GM12878 (cell line): Measurements from ENCODE around the gene MSH5. TPM values are rescaled to one million over a fixed set of nuclear protein-coding genes. Genes with fewer than 3 reads are reported as not detected.

Source experiments
- ATAC-seq: fragments of 200-7000 bp; cut with Tn5 transposase; 3 replicates; pipeline ENCODE4 v1.9.1; 2020; ENCODE audit warnings: mild to moderate bottlenecking, moderate library complexity
- BruUV-seq: library from RNA; stranded (reverse); fragments of 400-500 nt; replicated peaks from 2 replicates; lab custom pipeline; 2021; lab: Mats Ljungman, UMichigan
- CTCF ChIA-PET: fragments of 300-600 bp; sonication (Branson Sonifier 250); formaldehyde crosslinking; extraction: SDS; loops from one replicate; lab custom pipeline; 2021; ENCODE audit warnings: inconsistent platforms; lab: Yijun Ruan, JAX
- POLR2A ChIA-PET: fragments of 350-600 bp; formaldehyde crosslinking; extraction: SDS; loops from one replicate; lab custom pipeline; 2021; ENCODE audit warnings: inconsistent platforms; lab: Charles Lee
- RAD21 ChIA-PET: fragments of 300-600 bp; sonication (Branson Sonifier 250); formaldehyde crosslinking; loops from one replicate; lab custom pipeline; 2023; ENCODE audit warnings: antibody characterized with exemption; ENCODE audit not compliant: unreplicated experiment; lab: Charles Lee
- SMC1A ChIA-PET: fragments of 300-600 bp; sonication (Branson Sonifier 250); formaldehyde crosslinking; loops from one replicate; lab custom pipeline; 2023; ENCODE audit not compliant: unreplicated experiment, uncharacterized antibody; lab: Charles Lee
- DNase-seq: peaks from one replicate; pipeline ENCODE4 v3.0.0-alpha.2; 2011; ENCODE audit warnings: low read depth, low spot score
- FAIRE-seq: peaks from 3 replicates; lab custom pipeline; 2011; peaks lifted over from hg19 to GRCh38; lab: Jason Lieb, UNC
- H2AFZ ChIP-seq: 2 replicates; pipeline ENCODE4 v1.6.0; 2011; ENCODE audit warnings: low read depth, low read length, control low read depth; ENCODE audit not compliant: control insufficient read depth
- H3K27ac ChIP-seq: 2 replicates; pipeline ENCODE4 v1.5.1; 2011; ENCODE audit warnings: control low read depth; ENCODE audit not compliant: control insufficient read depth, insufficient read depth
- H3K27me3 ChIP-seq, 2 experiments: replicated peaks in 1 of 2; 2 replicates each; pipeline versions ENCODE4 v1.6.0 to v1.6.1; 2011; ENCODE audit warnings: low read length in 1 of 2; ENCODE audit not compliant: control insufficient read depth in 2 of 2, insufficient read depth in 2 of 2
- H3K36me3 ChIP-seq, 2 experiments: 2 replicates each; pipeline ENCODE4 v1.5.1; 2011; ENCODE audit warnings: low read length in 1 of 2; ENCODE audit not compliant: control insufficient read depth in 2 of 2, insufficient read depth in 2 of 2
- H3K4me1 ChIP-seq: 2 replicates; pipeline ENCODE4 v1.6.1; 2011; ENCODE audit warnings: mild to moderate bottlenecking, low read length, moderate library complexity, mixed read lengths; ENCODE audit not compliant: control insufficient read depth, insufficient read depth
- H3K4me2 ChIP-seq: 2 replicates; pipeline ENCODE4 v1.6.0; 2011; ENCODE audit warnings: control low read depth; ENCODE audit not compliant: control insufficient read depth, insufficient read depth
- H3K4me3 ChIP-seq: fragments of 200-600 bp; sonication (generic); 2 replicates; pipeline ENCODE4 v1.5.1; 2016
- H3K79me2 ChIP-seq: 2 replicates; pipeline ENCODE4 v1.6.0; 2011; ENCODE audit warnings: low read length; ENCODE audit not compliant: control insufficient read depth, insufficient read depth
- H3K9ac ChIP-seq: 2 replicates; pipeline ENCODE4 v1.8.0; 2011; ENCODE audit warnings: low read length, control low read depth, mixed read lengths; ENCODE audit not compliant: control insufficient read depth, insufficient read depth
- H3K9me3 ChIP-seq: replicated peaks from 3 replicates; pipeline ENCODE4 v1.5.1; 2011; ENCODE audit warnings: mild to moderate bottlenecking, low read length; ENCODE audit not compliant: control insufficient read depth, insufficient read depth
- H4K20me1 ChIP-seq: 2 replicates; pipeline ENCODE4 v1.6.0; 2011; ENCODE audit not compliant: control insufficient read depth, insufficient read depth
- CREB1 ChIP-seq: IDR thresholded peaks from 2 replicates; pipeline ENCODE4 v1.6.1; 2012; ENCODE audit warnings: low read depth, mild to moderate bottlenecking, inconsistent platforms
- E2F4 ChIP-seq: IDR thresholded peaks from 2 replicates; pipeline ENCODE4 v1.6.1; 2012; ENCODE audit warnings: low read depth, low read length, improper control_type of control experiment
- MTA2 ChIP-seq: fragments of 450-650 bp; IDR thresholded peaks from 2 replicates; pipeline ENCODE4 v1.6.1; 2016; ENCODE audit warnings: low read depth, mild to moderate bottlenecking, moderate library complexity
- MYB ChIP-seq: fragments of 150-350 bp; IDR thresholded peaks from 2 replicates; pipeline ENCODE4 v1.6.1; 2014; ENCODE audit warnings: mild to moderate bottlenecking, low read depth, low read length, borderline replicate concordance
- NFIC ChIP-seq: IDR thresholded peaks from 2 replicates; pipeline ENCODE4 v1.6.1; 2012; ENCODE audit warnings: low read depth, mild to moderate bottlenecking, inconsistent platforms, low read length, moderate library complexity
- NFXL1 ChIP-seq: fragments of 450-650 bp; IDR thresholded peaks from 2 replicates; pipeline ENCODE4 v1.6.1; 2017; ENCODE audit warnings: antibody characterized with exemption, mild to moderate bottlenecking, borderline replicate concordance
- NR2F1 ChIP-seq: fragments of 450-650 bp; conservative IDR thresholded peaks from 2 replicates; pipeline ENCODE4 v1.6.1; 2017; ENCODE audit warnings: mild to moderate bottlenecking
- NRF1 ChIP-seq: conservative IDR thresholded peaks from 2 replicates; pipeline ENCODE4 v1.6.1; 2011; ENCODE audit warnings: mild to moderate bottlenecking, low read depth, low read length, improper control_type of control experiment
- PAX8 ChIP-seq: fragments of 450-650 bp; IDR thresholded peaks from 2 replicates; pipeline ENCODE4 v1.6.1; 2017; ENCODE audit warnings: mild to moderate bottlenecking, moderate library complexity
- POLR2A ChIP-seq: IDR thresholded peaks from 2 replicates; pipeline ENCODE4 v1.6.1; 2011; ENCODE audit warnings: low read depth, mild to moderate bottlenecking, low read length
- POLR2AphosphoS5 ChIP-seq: IDR thresholded peaks from 2 replicates; pipeline ENCODE4 v1.6.1; 2011; ENCODE audit warnings: mild to moderate bottlenecking, low read length, inconsistent platforms
- REST ChIP-seq: IDR thresholded peaks from 2 replicates; pipeline ENCODE4 v1.6.1; 2012; ENCODE audit warnings: mild to moderate bottlenecking, low read depth, low read length
- YBX1 ChIP-seq: fragments of 450-650 bp; IDR thresholded peaks from 2 replicates; pipeline ENCODE4 v1.6.1; 2016; ENCODE audit warnings: antibody characterized with exemption
- ZBED1 ChIP-seq: IDR thresholded peaks from 2 replicates; pipeline ENCODE4 v1.6.1; 2016; ENCODE audit warnings: borderline replicate concordance
- WGBS: methylation state at CpG from one replicate; pipeline ENCODE4 v1.1.6; 2016; ENCODE audit warnings: low lambda C conversion rate; ENCODE audit not compliant: insufficient replicate concordance, insufficient coverage; ENCODE audit errors: missing lambda C conversion rate; 5-methylcytosine and 5-hydroxymethylcytosine counted together
- in situ Hi-C: fragments of 300-500 bp; cut with MboI; formaldehyde crosslinking; loops from 9 replicates; pipeline ENCODE4 v1.14.3; 2018; ENCODE audit warnings: mixed read lengths
- intact Hi-C: fragments of 100-400 bp; cut with micrococcal nuclease; formaldehyde crosslinking; loops from one replicate; pipeline ENCODE4 v1.14.2; 2022; ENCODE audit not compliant: unreplicated experiment
- polyA plus RNA-seq, 11 experiments: library from polyadenylated mRNA; depleted of rRNA in 4 of 11; unstranded in 6 of 11; stranded (reverse) in 5 of 11; fragments of >200 nt; fragmentation: Nextera tagmentation in 4 of 11; fragmentation: Illumina TruSeq in 1 of 11; extraction: Ambion mirVana in 4 of 11; extraction: Trizol in 1 of 11; gene quantifications; 1 replicate in 1 of 11; 2 replicates in 10 of 11; pipeline versions ENCODE4 v1.2.1 to v1.2.3, GENCODE V29; 2011 to 2016; ENCODE audit warnings: inconsistent platforms in 2 of 11, missing spikeins in 2 of 11, low read depth in 1 of 11
- total RNA-seq, 4 experiments: library from RNA; depleted of rRNA in 3 of 4; stranded (reverse); fragments of >200 nt in 3 of 4; fragmentation: Illumina TruSeq in 1 of 4; extraction: Trizol in 1 of 4; gene quantifications; 2 replicates each; pipeline versions ENCODE4 v1.2.1 to v1.2.3, GENCODE V29; 2013 to 2021

The MSH5 gene
- total and polyA plus RNA-seq, 10 of the 15 experiments (the other 5 are each of a cell fraction or from before 2014, with no cell fraction given): 9.1 to 52.7 (median 30.0) TPM

GRCh38 chr6:31758281-31758680 lies 18.5 kb downstream of the MSH5 start (continued):
- TF ChIP-seq REST (no peak), CREB1 (no peak), NR2F1 (no peak)
- TF ChIP-seq, all 136 proteins: peak for 0

- BruUV-seq: no TSS peak
- no peak overlapping the region for H3K4me3 ChIP-seq
- TF ChIP-seq PAX8: no peak
- no peak for TF ChIP-seq E2F4
- TF ChIP-seq YBX1: no peak
- no peak for TF ChIP-seq NRF1
- TF ChIP-seq POLR2AphosphoS5: no peak
- TF ChIP-seq MTA2: no peak
- no peak for TF ChIP-seq MYB
- TF ChIP-seq ZBED1: no peak
- no peak for TF ChIP-seq NFIC
- TF ChIP-seq NFXL1: no peak
- TF ChIP-seq POLR2A: no peak
- TF ChIP-seq, all 136 proteins: peak for 0
- Histone ChIP-seq H3K4me1 (no peaks in the 10 kb centered on the region), H4K20me1 (no peaks in the 10 kb centered on the region), H3K27ac (no peak overlapping the region), H3K27me3 (no peaks in the 10 kb centered on the region), H3K9ac (no peak overlapping the region), H3K79me2 (no peaks in the 10 kb centered on the region), H3K9me3 (no peaks in the 10 kb centered on the region), H2AFZ (no peak overlapping the region), H3K36me3 (no peaks in the 10 kb centered on the region; a peak in 2 of 4 replicates), H3K4me2 (no peak overlapping the region)
- intact Hi-C loops (no loop called here), in situ Hi-C loops (no loop called here)
- no peak for ATAC-seq
- SMC1A ChIA-PET: interaction anchor here (1.1 kb wide), 1 partner anchor 31 kb away, joined by 3 read pairs; the partner anchor contains the start of gene DDAH2
- CTCF ChIA-PET: interaction anchor here (4.2 kb wide), 1 partner anchor 9 kb away, joined by 24 read pairs; no protein-coding TSS in a partner anchor
- FAIRE-seq: no peak
- WGBS: 97% methylated on average over 5 of the region's 5 CpGs
- POLR2A ChIA-PET: no interaction called here
- no peak for DNase-seq
- RAD21 ChIA-PET: no interaction called here
Measured at GRCh38 chr6:31760790-31761189, 21.0 kb downstream of the MSH5 start.
